ENCODE results near the gene OGA. TPM values are rescaled to one million over a fixed set of nuclear protein-coding genes. Genes with fewer than 3 reads are reported as not detected.

Gene OGA
- total RNA-seq, 1 donor from 2014 or later: 104 TPM

DNA sequence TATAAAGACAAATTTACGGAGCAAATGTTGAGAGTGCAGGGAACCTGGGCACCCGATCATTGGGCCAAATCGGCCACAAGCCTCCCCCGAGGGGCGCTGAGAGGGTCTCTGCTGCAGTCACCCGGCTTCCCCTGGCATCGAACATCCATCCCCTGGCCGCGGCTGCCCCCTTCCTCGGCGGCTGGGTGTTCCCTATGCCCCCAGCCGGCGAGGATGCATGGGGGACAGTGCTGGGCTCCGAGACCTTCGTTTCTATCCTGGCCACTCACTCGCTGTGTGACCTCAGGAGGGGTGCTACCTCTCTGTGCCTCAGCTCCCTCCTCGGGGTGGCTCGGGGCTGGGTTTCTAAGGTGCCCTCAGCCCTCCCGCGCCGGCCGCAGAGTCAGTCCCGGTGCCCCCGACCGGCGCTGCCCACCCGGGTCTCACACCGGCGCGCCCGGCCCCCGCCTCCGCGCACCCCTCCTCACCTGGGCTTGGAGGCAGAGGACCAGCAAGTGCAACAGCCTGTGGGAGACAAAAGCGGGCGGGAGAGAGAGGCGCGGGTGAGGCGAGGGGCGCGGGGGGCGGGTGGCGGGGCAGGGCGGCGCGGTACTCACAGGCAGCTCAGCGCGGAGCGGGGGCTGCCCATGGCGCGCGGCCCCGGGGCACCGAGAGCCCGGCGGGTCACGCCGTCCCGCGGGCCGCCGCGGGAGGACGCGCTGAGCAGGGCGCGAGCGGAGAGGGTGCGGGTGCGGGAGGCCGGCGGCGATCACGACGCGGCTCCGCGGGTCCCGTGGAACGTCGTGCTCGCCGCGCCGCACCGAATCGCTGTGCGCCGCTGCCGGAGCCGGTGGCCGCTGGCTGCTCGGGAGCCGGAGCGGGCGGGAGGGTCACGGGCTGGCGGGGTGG, 42.7 kb downstream of the OGA start, which contains the start of gene FGF8:
Gene FGF8, minus strand, starts transcription at position 842 of the 888 bp plus-strand sequence. Its CDS starts 214 bp downstream, at position 628.
- DNase-seq (ENCODE audit: low spot score): no peak

DNA sequence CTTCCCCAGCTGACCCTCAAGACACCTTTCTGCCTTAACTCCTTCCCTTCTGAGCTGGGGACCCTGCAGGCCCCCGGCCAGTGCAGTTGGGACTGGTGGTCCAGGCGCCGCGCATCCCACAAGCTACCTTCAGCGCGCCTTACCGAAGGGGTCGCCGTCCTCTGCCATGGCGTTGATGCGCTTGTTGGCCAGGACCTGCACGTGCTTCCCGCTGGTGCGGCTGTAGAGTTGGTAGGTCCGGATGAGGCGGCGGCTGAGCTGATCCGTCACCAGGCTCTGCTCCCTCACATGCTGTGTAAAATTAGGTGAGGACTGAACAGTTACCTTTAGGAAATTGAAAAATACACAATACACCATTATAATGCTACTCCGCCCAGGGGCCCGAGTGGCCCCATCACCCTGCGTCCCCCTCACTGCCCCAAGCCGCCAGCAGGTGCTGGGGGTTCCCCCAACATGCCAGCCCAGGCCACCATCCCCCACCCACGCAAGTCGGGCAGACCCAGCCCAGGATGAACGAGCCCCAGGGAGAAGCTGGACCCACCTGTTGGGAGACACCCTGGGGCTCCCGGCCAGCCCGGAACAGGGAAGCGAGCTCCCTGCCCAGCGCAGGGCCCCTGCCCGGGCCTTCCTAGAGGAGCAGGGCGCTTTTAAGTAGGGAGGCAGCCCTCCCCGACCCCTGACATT, 43.5 kb downstream of the OGA start:
- no peak for DNase-seq (ENCODE audit: low spot score)

DNA sequence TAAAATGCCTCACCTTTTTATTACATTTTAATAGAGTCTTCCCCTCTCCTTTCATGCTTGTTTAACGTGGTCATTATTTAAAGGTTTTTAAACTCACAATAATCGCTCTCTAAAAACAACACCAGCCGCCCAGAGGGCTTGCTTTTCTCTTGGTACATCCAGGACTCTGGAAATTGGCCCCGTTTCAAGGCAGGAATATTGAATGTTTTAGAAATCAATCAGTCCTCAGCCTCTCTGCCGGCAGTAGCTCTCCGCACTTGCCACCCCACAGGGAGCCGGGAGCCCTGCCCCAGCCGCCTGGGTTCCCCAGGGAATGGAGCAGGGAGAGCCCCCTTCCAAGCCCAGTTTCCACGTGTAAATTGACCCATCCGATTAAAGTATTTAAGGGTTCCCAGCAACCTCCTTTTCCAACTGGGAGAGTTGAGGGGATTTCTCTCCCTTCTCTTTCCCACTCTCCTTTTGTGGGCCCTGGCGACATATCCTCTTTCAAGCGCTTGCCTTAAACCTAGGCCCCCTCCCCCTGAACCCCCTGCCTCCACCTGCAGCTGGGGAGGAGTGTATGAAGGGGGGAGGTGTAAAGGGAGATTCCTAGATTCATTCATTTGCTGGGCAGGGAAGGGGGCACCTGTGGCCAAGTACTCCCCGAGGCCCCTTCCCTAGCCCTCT, 44.2 kb downstream of the OGA start:
- DNase-seq (ENCODE audit: low spot score): peak; percentile 31

DNA sequence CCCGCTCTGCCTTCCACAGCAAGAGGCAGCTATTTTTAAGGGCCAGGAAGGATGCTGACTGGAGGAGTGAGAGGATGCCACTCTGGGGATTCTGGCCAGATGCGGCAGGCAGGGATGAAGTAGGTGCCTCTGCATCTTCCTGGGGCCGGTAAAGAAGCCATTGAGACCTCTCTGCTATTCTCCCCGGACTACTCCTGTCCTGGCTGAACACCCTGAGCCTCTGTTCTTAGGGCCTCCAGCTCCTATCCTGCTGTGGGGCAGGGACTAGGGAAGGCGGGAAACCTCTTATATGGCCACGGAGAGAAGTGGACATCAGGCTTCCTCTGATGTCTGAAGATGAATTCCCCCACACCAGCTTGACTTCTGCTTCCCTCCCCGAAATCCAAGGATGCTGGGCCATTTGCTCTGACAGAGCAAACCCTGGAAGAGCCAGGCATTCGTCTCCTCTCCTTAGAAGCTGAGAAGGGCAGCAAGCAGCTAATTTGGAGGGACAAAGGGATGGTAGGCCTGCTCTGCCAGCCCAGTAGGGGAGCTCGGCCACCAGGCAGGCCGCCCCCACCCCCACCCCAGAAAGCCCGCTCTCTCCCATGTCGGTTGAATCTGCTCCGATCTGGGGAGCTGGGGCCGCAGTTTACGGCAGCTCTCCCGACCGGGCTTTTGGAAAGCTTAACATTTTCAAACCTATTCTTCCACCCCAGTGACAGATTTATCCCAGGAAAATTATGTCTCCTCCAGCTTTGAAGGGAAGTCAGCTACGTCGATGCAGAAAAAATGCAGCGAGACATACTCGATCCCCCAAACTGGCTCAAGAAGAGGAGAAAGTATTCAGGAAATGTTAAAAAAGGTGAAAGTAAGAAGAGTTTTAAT, 45.1 kb downstream of the OGA start:
- DNase-seq (ENCODE audit: low spot score): no peak

DNA sequence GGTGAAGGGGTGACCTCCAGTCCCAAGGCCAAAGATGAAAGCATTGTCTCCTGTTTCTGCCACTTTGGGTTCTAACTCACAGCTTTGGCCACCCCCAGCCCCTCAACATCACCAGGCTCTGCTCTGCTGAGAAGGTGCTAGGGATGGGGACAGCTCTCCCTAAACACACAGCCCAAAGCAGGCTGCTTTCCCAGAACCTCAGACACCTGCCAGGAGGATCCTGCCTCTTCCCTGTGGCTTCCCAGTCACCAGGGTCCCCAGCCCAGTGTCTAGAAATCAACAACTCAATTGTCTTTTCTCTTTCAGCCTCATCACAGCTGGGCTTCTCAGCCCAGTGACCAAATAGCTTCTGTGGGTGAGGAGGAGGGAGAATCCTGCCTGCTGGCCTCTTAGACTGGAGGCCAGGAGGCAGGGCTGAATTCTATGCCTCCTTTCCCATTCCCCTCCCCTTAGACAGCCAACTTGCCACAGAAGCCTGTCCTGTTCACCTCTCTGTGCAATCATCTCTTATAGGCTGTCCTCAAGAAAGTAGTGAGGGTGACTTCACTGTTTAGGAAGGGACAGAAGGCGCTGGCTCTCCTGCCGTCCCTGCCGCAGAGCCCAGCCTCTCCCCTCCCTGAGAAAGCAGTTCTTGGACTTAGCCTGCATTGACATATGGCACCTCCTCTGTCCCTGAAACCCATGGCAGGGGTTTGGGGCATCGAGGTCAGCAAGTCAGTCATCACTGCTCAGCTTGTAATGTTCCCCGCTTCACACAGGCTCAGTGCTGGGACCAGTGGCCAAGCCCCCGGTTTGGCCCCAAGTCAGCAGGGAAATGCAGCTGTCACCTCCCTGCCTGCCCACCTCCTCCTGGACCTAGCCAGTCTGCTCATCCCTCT, 46.0 kb downstream of the OGA start:
- no peak for DNase-seq (ENCODE audit: low spot score)

DNA sequence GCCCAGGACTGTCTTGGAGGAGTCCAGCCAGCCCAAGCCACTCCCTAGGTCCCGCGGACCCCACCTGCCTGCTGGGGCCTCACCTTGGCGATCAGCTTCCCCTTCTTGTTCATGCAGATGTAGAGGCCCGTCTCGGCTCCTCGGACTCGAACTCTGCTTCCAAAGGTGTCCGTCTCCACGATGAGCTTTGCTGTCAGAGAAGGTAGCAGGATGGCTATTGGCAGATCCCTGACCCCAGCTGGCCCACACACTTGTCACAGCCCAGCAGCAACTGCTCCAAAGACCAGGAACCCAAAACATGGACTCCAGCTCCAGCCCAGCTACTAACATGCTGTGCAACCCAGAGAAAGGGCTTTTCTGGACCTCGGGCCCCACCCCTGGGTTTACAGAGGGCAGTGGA, 46.9 kb downstream of the OGA start:
- no peak for DNase-seq (ENCODE audit: low spot score)

DNA sequence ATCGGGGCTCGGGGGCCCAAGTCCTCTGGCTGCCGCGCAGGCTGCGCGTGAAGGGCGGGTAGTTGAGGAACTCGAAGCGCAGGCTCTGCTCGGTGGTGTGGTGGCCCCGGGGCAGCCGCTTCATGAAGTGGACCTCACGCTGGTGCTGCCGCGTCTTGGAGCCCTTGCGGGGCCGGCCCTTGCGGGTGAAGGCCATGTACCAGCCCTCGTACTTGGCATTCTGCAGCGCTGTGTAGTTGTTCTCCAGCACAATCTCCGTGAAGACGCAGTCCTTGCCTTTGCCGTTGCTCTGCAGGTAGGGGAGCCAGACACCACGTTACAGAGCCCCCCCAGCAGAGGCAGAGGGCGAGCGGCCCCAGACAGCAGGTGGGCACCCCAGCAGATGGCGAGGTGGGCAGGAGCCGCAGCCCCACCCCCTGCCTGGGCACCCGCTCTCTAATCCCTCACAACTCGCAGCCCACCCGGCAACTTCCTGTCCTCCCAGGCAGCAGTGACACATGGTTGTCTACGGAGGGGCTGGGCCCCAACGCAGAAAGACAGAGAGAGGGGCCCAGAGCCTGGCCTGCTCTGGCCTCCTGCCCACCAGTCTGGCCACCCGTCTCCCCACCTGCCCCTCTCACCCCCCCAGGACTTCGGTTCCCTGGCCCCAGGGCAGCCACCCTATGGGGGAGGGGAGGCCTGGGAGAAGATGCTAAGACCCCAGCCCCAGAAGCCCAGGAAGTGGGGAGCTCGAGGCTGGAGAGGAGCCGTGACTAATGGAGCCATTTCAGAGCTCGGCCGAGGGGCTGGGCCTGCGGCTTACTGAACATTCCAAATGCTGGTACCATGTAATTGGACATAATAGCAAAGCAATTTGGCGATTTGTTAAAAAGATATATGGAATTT, 47.7 kb downstream of the OGA start:
- no peak for DNase-seq (ENCODE audit: low spot score)

DNA sequence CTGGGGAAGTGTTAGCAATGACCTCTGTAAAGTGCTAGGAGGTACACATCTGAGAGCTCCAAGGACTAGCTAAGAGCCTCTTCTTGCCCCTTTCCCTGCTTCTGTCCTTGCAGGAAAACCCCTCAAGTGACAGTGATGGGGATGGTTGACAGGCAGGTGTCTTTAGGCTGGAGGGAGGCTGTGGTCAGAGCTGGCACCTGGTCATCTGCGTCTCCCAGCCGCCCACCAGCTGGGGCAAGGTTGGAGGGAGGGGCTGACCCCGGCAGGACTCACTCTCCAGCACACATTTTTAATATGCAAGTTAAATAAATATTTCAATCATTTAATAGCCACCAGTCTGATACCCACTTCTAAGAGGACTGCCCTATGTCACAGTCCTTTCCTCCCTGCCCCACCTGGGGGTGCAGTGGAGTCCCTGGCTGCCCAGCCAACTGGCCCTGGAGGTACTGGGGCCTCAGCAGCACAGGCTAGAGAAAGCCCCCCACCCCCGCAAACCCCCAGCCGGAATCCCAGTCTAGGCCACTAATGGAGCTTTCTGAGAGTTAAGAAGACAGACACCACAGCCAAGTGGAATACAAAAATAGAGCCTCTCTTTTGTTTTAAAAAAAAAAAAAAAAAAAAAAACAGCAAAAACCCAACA, 48.6 kb downstream of the OGA start:
- DNase-seq (ENCODE audit: low spot score): no peak

DNA sequence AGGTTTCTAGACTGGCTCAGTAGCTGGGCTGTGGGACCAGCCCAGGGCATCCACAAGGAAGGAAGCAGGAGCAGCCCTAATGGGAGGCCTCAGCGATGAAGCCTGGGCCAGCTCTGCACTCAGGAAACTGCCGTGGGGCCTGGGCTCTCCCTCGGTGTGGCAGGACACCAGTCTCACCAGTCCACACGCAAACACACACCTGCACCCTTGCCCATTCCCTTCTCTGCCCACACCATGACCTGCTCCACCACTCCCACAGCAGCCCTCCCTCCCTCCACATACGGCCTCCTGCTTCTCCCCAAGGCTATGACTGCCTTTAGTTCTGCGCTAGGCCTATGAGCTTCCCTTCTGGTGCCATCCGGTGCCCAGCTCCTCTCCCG, 49.5 kb downstream of the OGA start:
- DNase-seq (ENCODE audit: low spot score): no peak

DNA sequence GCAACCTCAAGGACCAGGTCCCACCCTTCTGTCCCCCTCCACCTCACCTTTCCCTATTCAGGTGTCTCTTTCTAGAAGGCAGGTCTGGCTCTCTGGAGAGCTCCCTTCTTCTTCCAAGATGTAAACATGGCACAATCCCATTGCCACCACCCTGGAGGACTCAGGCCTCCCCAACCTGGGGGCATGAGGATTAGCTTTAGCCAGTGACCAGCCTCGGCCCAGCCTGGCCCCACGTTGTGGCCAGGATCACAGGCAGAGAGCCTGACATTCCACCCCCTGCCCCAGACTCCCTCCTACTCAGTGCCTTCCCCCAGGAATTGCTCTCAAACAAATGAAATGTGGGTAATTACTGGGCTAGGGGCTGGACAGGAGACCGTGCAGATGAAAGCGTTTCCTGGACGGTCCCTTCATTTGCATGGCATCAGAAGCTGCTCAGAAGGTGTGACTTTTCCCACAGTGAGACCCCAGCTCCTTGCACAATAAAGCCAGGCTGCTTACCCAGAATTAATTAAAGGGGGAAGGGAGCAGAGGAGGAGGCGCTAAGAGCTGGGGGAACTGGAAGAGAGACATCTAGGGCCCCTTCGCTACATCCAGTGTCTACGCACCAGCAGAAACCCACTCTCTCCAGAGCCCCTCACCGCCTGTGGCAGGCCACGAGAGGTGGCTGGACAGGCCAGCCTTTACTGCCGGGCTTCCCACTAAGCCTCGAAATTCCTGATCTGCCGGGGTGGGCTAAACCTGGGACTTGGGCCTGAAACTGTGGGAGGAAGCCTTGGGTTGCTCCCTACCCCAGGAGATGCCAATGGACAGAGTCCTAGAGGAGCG, 50.1 kb downstream of the OGA start:
- no peak for DNase-seq (ENCODE audit: low spot score)

DNA sequence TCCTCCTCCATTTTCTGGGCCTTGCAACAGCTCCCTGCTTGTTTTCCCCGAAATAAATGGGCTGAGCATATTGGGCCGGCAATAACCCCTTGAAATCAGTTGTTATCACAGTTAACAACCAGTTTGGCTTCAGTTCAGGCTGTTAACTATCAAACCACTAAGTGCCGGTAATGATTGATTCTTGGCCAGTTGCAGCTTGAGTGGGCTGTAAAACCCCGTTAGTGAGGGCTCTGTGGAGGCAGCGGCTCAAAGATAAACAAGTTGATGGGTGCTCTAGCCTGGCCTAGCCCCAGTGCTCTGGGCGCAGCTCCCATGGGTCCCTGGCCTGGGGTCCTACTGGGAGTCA, 50.7 kb downstream of the OGA start:
- DNase-seq (ENCODE audit: low spot score): no peak

DNA sequence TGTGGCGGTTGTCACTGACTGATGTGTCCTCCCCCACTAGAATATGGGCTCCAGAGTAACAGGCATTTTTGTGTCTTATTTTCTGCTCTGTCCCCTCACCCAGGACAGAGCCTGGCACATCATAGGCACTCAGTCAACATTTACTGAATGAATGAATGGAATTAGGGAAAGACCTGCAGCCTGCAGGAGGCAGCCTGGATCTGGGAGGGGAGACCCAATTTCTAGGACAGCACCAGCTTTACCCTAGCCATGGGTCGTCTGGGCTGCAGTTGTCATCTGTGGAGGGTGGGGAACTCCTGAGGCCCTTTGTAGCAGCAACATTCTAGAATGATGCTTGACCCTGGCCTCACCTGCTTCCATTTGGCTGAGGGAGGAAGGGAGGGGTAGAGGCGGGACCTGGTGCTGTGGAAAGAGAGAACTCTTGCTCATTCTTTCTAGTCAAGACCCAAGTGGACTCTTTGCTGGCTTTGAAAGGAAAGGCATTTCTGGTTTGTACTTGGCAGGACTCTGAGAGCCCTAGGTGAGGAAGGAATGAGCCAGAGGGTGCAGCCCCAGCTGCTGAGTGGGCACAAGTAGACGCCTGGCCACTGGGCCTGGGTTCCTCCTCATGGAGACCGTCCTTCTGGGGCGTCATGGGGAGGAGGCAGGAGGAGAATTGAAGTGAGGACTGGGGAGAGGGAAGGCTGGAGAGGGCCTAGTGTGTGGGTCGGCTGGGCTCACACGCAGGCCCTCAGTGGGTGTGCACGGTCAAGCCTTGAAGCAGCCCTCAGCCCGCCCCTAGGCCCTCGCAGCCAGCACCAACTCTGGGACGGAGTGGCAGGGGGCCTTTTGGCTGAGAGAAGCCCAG, 51.3 kb downstream of the OGA start:
- no peak for DNase-seq (ENCODE audit: low spot score)

DNA sequence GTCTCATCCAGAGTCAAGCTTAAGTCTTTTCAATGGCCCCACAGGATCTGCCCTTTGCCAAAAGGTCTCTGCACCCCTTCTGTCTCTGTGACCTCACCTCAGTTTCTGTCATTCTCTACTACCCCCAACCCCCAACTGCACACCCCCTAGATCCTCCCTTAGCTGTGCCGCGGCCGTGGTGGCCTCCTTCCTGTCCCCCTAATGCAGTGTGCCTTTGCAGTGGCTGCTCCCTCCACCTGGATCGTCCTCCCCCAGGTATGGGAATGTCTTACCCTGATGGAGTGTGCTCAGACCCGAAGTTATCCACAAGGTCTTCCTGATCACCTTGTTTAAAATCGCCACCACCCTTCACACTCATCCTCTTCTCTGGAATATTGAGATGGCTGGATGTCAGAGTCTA, 51.9 kb downstream of the OGA start:
- no peak for DNase-seq (ENCODE audit: low spot score)

DNA sequence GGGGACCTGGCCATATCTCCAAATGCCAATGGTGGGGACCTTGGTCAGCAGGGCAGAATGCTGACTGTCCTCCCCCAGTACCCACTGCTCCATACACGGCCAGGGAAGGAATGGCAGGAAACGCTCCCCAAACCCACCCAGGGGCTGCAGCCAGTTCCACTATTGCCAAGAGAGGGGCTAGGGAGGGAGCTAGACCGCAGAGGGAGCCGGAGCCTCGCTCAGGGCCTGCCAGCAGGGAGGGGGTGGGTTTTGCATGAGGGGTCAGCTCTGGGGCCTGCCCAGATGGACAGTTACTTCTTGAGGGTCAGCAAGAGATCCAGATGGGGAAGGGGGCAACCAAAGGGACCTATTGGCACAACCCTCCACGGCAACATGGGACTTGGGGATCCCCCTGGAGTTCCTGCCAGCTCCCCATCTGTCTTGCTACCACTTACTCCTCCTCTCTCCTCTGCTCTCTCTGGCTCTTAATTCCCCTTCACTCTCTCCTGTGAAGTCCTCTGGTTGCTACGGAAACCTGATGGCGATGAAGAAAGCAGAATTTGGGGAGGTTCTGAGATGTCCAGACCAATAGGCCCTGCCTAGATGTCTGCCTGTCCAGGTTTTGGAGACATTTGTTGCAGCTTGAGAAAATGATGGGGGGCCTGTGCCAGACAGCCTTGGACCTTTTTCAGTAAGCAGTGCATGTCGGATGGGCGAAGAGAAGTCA, 55.0 kb downstream of the OGA start:
- no peak for DNase-seq (ENCODE audit: low spot score)

DNA sequence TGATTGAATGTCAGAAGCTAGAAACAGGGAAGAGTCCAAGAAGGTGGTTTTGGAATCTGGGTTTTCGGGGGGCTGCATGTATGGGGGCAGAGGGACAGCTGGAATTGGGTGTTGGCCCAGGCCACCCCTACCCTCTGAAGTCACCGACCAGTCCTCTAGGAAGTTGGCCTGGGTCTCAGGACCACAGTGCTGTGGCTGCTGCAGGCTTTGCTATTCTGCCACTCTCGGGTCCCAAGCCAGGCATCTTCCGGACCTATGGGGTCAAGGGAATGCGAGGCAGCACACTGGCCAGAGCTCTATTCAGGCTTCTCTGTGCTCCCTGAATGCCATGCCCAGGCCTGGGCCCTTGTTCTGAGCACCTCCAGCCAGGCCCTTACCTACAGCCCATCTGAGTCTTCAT, 55.5 kb downstream of the OGA start:
- no peak for DNase-seq (ENCODE audit: low spot score)

DNA sequence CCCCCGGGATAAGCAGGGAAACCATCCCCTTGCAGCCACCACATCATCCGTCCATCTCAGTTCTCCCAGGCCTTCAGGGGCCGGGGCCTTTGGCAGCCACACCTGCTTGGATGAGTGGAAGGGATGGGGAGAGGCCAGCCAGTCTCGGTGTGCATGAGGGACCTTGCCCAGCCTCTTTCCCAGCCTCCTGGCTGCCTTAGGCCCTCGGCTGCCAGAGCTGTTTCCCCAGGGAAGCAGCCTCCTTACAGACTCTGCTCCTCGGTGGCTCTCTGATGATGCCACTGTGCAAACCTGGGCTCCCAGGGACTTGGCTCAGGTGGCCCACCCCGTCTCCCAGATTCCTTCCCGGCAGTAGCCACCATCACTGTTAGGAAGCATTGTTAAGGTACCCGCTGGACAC, 57.0 kb downstream of the OGA start:
- DNase-seq (ENCODE audit: low spot score): no peak

DNA sequence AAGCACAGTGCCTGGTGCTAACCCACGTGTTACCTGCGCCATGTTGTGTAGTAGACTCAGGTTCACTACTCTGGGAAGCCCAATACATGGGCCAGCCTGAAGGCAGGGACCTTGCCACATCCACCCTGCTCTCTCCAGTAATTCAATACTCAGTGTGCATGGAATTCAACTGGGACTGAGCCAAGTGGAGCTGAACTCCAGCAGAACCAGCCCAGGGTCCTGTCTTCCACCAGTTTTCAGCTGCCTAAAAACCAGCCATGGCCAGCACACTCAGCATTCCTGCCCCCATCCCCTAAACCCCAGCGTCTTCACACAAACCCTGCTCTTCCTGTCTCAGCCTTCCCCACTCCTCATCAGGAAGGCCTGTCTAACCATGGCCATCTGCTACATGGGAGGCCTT, 57.7 kb downstream of the OGA start:
- DNase-seq (ENCODE audit: low spot score): no peak
